CD14-positive monocyte (primary cell): ENCODE measurements around the gene SET. TPM values are rescaled to one million over a fixed set of nuclear protein-coding genes. Genes with fewer than 3 reads are reported as not detected.

Source experiments
- DNase-seq, 3 donors: peaks; one replicate each; pipeline ENCODE4 v3.0.0-alpha.2; 2011 to 2022
- H2AFZ ChIP-seq: 2 replicates; pipeline ENCODE4 v1.6.0; 2012; ENCODE audit warnings: mild to moderate bottlenecking, low read depth, low read length, inconsistent platforms; ENCODE audit not compliant: insufficient read depth, poor library complexity, severe bottlenecking
- H3K27ac ChIP-seq, 2 donors: 1 replicate in 1 of 2; 2 replicates in 1 of 2; pipeline ENCODE4 v1.5.1; 2012 to 2013; ENCODE audit warnings: low read length in 2 of 2, control low read depth in 1 of 2, inconsistent platforms in 1 of 2, low read depth in 1 of 2, mild to moderate bottlenecking in 1 of 2
- H3K27me3 ChIP-seq, 2 donors: one replicate each; pipeline versions ENCODE4 v1.6.0 to v1.6.1; 2011 to 2013; ENCODE audit warnings: low read length in 2 of 2; ENCODE audit not compliant: control insufficient read depth in 2 of 2, insufficient read depth in 2 of 2
- H3K36me3 ChIP-seq, 2 donors: replicated peaks in 1 of 2; 1 replicate in 1 of 2; 2 replicates in 1 of 2; pipeline versions ENCODE4 v1.5.1 to v1.6.1; 2012 to 2013; ENCODE audit warnings: low read length in 2 of 2, control low read depth in 1 of 2, inconsistent platforms in 1 of 2, mild to moderate bottlenecking in 1 of 2; ENCODE audit not compliant: insufficient read depth in 2 of 2, control insufficient read depth in 1 of 2
- H3K4me1 ChIP-seq, 2 donors: 1 replicate in 1 of 2; 2 replicates in 1 of 2; pipeline versions ENCODE4 v1.5.1 to v1.6.1; 2012 to 2013; ENCODE audit warnings: low read length in 2 of 2, control low read depth in 1 of 2, inconsistent platforms in 1 of 2, mild to moderate bottlenecking in 1 of 2, moderate library complexity in 1 of 2; ENCODE audit not compliant: insufficient read depth in 2 of 2, control insufficient read depth in 1 of 2
- H3K4me2 ChIP-seq: replicated peaks from 2 replicates; pipeline ENCODE3; 2012; ENCODE audit warnings: low read length, moderate library complexity, mild to moderate bottlenecking; ENCODE audit not compliant: poor library complexity, severe bottlenecking; ENCODE audit errors: extremely low read depth
- H3K4me3 ChIP-seq, 3 experiments: fragments of 200-600 bp in 1 of 3; sonication (generic) in 1 of 3; replicated peaks in 1 of 3; 1 replicate in 2 of 3; 2 replicates in 1 of 3; pipeline ENCODE4 v1.5.1; 2011 to 2013; ENCODE audit warnings: low read length in 3 of 3, mild to moderate bottlenecking in 3 of 3, control low read depth in 2 of 3, low read depth in 2 of 3, inconsistent platforms in 1 of 3, moderate library complexity in 1 of 3
- H3K79me2 ChIP-seq: 2 replicates; pipeline ENCODE4 v1.6.0; 2012; ENCODE audit warnings: mild to moderate bottlenecking, control low read depth, inconsistent platforms, low read length, moderate library complexity; ENCODE audit not compliant: insufficient read depth
- H3K9ac ChIP-seq: 2 replicates; pipeline ENCODE4 v1.6.0; 2017; ENCODE audit warnings: low read length, mild to moderate bottlenecking; ENCODE audit not compliant: insufficient read depth, poor library complexity, severe bottlenecking
- H3K9me3 ChIP-seq, 2 donors: replicated peaks in 1 of 2; 1 replicate in 1 of 2; 2 replicates in 1 of 2; pipeline versions ENCODE4 v1.5.1 to v1.6.1; 2012 to 2013; ENCODE audit warnings: low read length in 2 of 2, control low read depth in 1 of 2; ENCODE audit not compliant: control insufficient read depth in 1 of 2, insufficient read depth in 1 of 2
- H4K20me1 ChIP-seq: 2 replicates; pipeline ENCODE4 v1.6.0; 2012; ENCODE audit warnings: mild to moderate bottlenecking, low read length, control low read depth, moderate library complexity; ENCODE audit not compliant: insufficient read depth
- H3K27ac Mint-ChIP-seq, 7 donors: one replicate each; pipeline ENCODE4 v1.8.0; 2020; ENCODE audit warnings: mild to moderate bottlenecking in 7 of 7, mixed read lengths in 7 of 7, moderate library complexity in 6 of 7, inconsistent platforms in 2 of 7
- H3K27me3 Mint-ChIP-seq, 3 donors: one replicate each; pipeline ENCODE4 v1.8.0; 2021 to 2022; ENCODE audit warnings: low read depth in 3 of 3, mild to moderate bottlenecking in 3 of 3, mixed read lengths in 3 of 3, moderate library complexity in 3 of 3, inconsistent platforms in 1 of 3
- H3K36me3 Mint-ChIP-seq, 2 donors: one replicate each; pipeline ENCODE4 v1.8.0; 2020; ENCODE audit warnings: mixed read lengths in 2 of 2, inconsistent platforms in 1 of 2, mild to moderate bottlenecking in 1 of 2
- H3K4me1 Mint-ChIP-seq: one replicate; pipeline ENCODE4 v1.8.0; 2020; ENCODE audit warnings: mild to moderate bottlenecking, mixed read lengths
- H3K4me3 Mint-ChIP-seq, 2 donors: one replicate each; pipeline ENCODE4 v1.8.0; 2020; ENCODE audit warnings: mild to moderate bottlenecking in 2 of 2, mixed read lengths in 2 of 2, moderate library complexity in 1 of 2
- H3K9me3 Mint-ChIP-seq, 7 donors: one replicate each; pipeline ENCODE4 v1.8.0; 2020 to 2022; ENCODE audit warnings: mixed read lengths in 7 of 7, mild to moderate bottlenecking in 6 of 7, moderate library complexity in 6 of 7, inconsistent platforms in 2 of 7
- WGBS: methylation state at CpG from one replicate; pipeline ENCODE4 v1.1.5; 2013; ENCODE audit warnings: missing lambda C conversion rate; ENCODE audit not compliant: insufficient coverage; 5-methylcytosine and 5-hydroxymethylcytosine counted together
- intact Hi-C, 2 donors: fragments of 100-400 bp; cut with micrococcal nuclease; formaldehyde crosslinking; loops; one replicate each; pipeline versions ENCODE4 v1.15.0 to v1.15.1; 2023
- polyA plus RNA-seq, 3 donors: library from polyadenylated mRNA; depleted of rRNA in 1 of 3; unstranded in 2 of 3; stranded (reverse) in 1 of 3; fragments of 300-500 nt in 2 of 3; fragments of >200 nt in 1 of 3; fragmentation: Illumina TruSeq in 2 of 3; gene quantifications; 1 replicate in 2 of 3; 2 replicates in 1 of 3; pipeline ENCODE4 v1.2.3, GENCODE V29; 2012 to 2021
- TF ChIP-seq, protein P1 (sequence below): fragments of 200-600 bp; IDR thresholded peaks from one replicate; pipeline ENCODE4 v1.8.0; 2022; ENCODE audit warnings: antibody characterized with exemption, mild to moderate bottlenecking

SET gene
- polyA plus RNA-seq, 3 donors, result 56.2 to 124 (median 114) TPM

DNA sequence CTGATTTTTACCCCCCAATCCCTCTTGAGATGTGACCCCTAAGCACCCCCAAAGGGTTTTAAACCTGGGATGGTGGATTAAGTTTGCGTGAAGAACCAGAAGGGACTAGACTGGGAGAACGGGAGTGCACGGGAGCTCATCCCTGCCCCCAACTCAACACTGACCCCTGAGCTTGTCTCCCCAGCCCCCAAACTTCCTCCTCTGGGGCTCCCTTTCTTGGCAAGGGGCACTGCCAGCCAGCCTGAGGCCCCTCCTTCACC lies 5.0 kb upstream of the SET start:
- H3K4me3 Mint-ChIP-seq, result peak overlapping the region; percentile 99 to 100
- H3K36me3 ChIP-seq, result no peaks in the 10 kb centered on the region
- peak overlapping the region; percentile 83 for H3K9ac ChIP-seq
- H3K4me1 ChIP-seq, result peaks cover 49 to 57% of the 10 kb centered on the region in 2 donors
- H3K4me2 ChIP-seq, result peak overlapping the region; percentile 93
- 0% methylated on average over 2 of the region's 3 CpGs for whole genome bisulfite sequencing
- intact Hi-C loops, result no loop called here
- DNase-seq, result no peak
- peaks cover 0 to 3% of the 10 kb centered on the region in 2 donors for H3K9me3 ChIP-seq
- peak overlapping the region; percentile 91 for H2AFZ ChIP-seq
- H3K27me3 ChIP-seq, result no peaks in the 10 kb centered on the region
- peaks cover 0 to 6% (median 3%) of the 10 kb centered on the region in 7 donors for H3K9me3 Mint-ChIP-seq
- peaks cover 58% of the 10 kb centered on the region for H3K79me2 ChIP-seq
- peak overlapping the region; percentile 84 to 100 (median 96) for H3K4me3 ChIP-seq
- peak overlapping the region; percentile 83 to 97 for H3K27ac ChIP-seq
- TF ChIP-seq, protein P1, sequence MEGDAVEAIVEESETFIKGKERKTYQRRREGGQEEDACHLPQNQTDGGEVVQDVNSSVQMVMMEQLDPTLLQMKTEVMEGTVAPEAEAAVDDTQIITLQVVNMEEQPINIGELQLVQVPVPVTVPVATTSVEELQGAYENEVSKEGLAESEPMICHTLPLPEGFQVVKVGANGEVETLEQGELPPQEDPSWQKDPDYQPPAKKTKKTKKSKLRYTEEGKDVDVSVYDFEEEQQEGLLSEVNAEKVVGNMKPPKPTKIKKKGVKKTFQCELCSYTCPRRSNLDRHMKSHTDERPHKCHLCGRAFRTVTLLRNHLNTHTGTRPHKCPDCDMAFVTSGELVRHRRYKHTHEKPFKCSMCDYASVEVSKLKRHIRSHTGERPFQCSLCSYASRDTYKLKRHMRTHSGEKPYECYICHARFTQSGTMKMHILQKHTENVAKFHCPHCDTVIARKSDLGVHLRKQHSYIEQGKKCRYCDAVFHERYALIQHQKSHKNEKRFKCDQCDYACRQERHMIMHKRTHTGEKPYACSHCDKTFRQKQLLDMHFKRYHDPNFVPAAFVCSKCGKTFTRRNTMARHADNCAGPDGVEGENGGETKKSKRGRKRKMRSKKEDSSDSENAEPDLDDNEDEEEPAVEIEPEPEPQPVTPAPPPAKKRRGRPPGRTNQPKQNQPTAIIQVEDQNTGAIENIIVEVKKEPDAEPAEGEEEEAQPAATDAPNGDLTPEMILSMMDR, result no peak
- peaks cover 50% of the 10 kb centered on the region for H3K4me1 Mint-ChIP-seq
- H3K27ac Mint-ChIP-seq, result peak overlapping the region; percentile 95 to 98 (median 97)
- H3K36me3 Mint-ChIP-seq, result peaks cover 2 to 3% of the 10 kb centered on the region in 2 donors
- peaks cover 8% of the 10 kb centered on the region for H4K20me1 ChIP-seq
- peaks cover 0 to 3% (median 2%) of the 10 kb centered on the region in 3 donors for H3K27me3 Mint-ChIP-seq

GRCh38 chr9:128684325-128685199 lies 4.5 kb upstream of the SET start:
- H3K27ac ChIP-seq, result peak overlapping the region; percentile 83 to 97
- intact Hi-C loops, result no loop called here
- H3K27me3 Mint-ChIP-seq, result peaks cover 0 to 3% (median 2%) of the 10 kb centered on the region in 3 donors
- H3K36me3 Mint-ChIP-seq, result peaks cover 2 to 3% of the 10 kb centered on the region in 2 donors
- H3K4me1 Mint-ChIP-seq, result peaks cover 50% of the 10 kb centered on the region
- H3K27me3 ChIP-seq, result no peaks in the 10 kb centered on the region
- H3K79me2 ChIP-seq, result peaks cover 53% of the 10 kb centered on the region
- peak overlapping the region; percentile 91 for H2AFZ ChIP-seq
- peaks cover 0 to 6% (median 3%) of the 10 kb centered on the region in 7 donors for H3K9me3 Mint-ChIP-seq
- peaks cover 49 to 57% of the 10 kb centered on the region in 2 donors for H3K4me1 ChIP-seq
- TF ChIP-seq, protein P1, result no peak
- peak; percentile 67 to 76 (median 69) for DNase-seq
- H3K4me2 ChIP-seq, result peak overlapping the region; percentile 93
- H3K4me3 Mint-ChIP-seq, result peak overlapping the region; percentile 99 to 100
- no peaks in the 10 kb centered on the region for H3K36me3 ChIP-seq
- H3K9me3 ChIP-seq, result peaks cover 0 to 3% of the 10 kb centered on the region in 2 donors
- peak overlapping the region; percentile 84 to 100 (median 96) for H3K4me3 ChIP-seq
- peaks cover 8% of the 10 kb centered on the region for H4K20me1 ChIP-seq
- H3K27ac Mint-ChIP-seq, result peak overlapping the region; percentile 95 to 98 (median 97)
- H3K9ac ChIP-seq, result peak overlapping the region; percentile 83
- 0% methylated on average over 14 of the region's 15 CpGs for WGBS
